AML-193 (cell line): ENCODE results near the gene CRYL1.

Experiments used
- DNase-seq, 2 experiments: peaks; one replicate each; lab custom pipeline; 2025; lab: John Stamatoyannopoulos, UW

The CRYL1 gene

GRCh38 chr13:20370815-20371421 lies 154.7 kb downstream of the CRYL1 start:
- DNase-seq: no peak

DNA sequence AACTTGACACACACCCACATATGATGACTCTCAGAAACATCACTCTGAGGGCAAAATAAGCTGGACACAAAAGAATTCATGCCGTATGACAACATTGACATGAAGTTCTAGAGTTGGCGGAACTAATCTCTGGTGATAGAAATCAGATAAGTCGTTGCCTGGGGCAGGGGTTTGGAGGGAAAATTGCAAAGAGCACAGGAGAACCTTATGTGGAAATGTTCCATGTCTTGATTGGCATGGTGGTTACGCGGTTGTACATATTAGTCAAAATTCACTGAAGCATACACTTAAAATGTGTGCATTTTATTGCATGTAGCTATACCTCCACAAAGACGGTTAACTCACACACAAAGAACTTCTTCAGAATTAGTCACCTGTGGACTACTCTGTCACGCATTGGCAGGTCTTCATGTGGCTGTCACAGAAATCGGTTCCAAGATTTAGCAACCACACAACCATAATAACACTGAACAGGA lies 155.7 kb downstream of the CRYL1 start:
- DNase-seq: no peak

GRCh38 chr13:20366056-20366455 lies 159.6 kb downstream of the CRYL1 start:
- DNase-seq: no peak

GRCh38 chr13:20363603-20364002 lies 162.1 kb downstream of the CRYL1 start:
- no peak for DNase-seq

GRCh38 chr13:20363172-20363571 lies 162.5 kb downstream of the CRYL1 start:
- DNase-seq: no peak

DNA sequence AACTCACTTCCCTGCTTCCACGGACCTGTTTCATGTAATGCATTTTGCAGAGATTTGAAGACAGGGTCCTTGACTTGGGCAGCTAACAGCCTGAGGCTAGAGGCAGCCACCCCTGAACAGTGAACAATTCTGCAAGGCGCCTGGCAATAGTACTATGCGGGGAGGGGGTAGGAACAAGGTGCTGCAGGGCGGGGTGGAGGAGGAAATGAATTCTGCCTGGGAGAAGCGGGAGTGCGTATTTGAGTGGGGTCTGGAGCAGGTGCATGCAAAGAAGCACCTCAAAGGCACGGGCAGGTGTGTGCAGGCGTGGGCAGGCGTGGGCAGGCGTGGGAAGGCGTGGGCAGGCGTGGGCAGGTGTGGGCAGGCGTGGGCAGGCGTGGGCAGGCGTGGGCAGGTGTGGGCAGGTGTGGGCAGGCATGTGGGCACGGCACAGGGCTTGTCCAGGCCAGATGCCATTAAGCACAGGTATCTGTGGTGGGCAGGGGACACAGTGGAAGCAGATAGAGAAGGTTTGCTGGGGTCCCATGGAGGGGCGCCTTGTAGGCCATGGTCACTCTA lies 163.1 kb downstream of the CRYL1 start:
- DNase-seq: no peak

DNA sequence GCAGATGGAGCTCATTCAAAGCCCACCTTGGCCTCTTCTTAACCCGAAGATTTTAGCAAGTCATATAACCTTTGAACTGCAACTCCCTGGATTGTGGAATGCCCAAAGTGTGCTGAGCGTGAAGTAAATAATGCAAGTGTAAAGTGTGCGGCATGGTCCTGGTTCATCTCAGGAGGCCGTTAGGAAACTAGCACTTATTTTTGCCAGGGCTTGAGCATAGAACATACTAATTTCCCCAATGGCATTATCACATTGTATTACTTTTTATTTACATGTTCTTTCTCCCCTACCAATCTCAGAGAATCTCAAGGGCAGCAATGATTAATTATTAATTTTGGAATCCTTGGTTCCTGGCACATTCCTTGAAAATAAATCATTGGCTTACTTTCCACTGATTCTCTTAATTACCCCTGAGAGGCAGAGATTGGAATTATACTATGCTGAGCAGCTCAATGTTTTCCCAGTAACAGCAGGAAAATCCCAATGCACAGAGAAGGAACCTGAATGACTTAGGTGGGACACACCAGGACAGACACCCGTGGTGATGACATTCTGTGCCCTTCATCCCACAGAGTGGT lies 164.7 kb downstream of the CRYL1 start:
- DNase-seq: no peak

GRCh38 chr13:20360041-20360491 lies 165.6 kb downstream of the CRYL1 start:
- DNase-seq: no peak

- DNase-seq: no peak
These were observed 166.3 kb downstream of the CRYL1 start for GRCh38 chr13:20359335-20359734.

- DNase-seq: no peak
These were observed 167.6 kb downstream of the CRYL1 start for GRCh38 chr13:20358022-20358421.

DNA sequence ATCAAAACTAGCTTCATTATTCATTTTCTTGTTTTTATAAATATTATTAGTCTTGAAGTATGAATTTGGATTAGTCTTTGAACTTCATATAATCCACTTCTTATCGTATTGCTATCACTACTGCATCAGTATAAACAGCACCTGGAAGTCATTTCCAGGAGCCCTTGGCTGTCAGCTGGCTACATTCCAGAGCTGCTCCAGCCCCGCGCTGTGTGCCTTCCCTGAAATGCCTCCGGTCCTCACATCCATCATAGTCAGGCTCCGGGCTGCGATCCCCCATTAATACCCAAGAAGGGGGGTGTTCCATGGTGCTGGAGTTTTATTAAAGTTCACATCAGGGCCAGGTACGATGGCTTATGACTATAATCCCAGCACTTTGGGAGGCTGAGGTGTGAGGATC lies 169.2 kb downstream of the CRYL1 start:
- DNase-seq: no peak

- no peak for DNase-seq
These were observed 170.9 kb downstream of the CRYL1 start for GRCh38 chr13:20354722-20355121.

DNA sequence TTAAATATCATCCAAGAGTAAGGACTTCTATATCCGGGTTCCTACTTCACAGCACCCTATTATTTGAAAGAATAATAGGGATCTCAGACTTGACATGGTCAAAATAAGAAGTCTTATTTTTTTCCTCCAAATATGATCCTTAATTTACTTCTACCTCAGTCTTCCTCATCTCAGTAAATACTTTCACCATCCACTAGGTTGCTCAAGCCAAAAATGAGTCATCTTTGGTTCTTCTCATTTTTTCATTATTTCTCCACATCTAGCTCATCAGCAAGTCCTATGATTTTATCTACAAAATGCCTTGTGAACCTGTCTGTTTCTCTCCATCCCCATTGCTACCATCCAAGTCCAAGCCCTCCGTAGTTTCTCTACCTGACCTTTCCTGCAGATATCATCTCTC lies 171.7 kb downstream of the CRYL1 start:
- peak; percentile 86 to 90 for DNase-seq
